Natural killer cell treated with Interleukin-12 subunit alpha and Interleukin-12 subunit beta and Interleukin-15 and Interleukin-18, amount 100 ng/mL, for 72 hours (primary cell): ENCODE measurements around the gene RPS6KA2. TPM values are rescaled to one million over a fixed set of nuclear protein-coding genes. Genes with fewer than 3 reads are reported as not detected.

Experiments
- ATAC-seq, 2 donors: fragments of 150-1000 bp; cut with Tn5 transposase in 1 of 2; sonication (Bioruptor Pico), chemical (Tn5 transposase) in 1 of 2; 2 replicates each; pipeline ENCODE4 v1.10.0; 2021
- DNase-seq: peaks from one replicate; pipeline ENCODE4 v3.0.0; 2022; ENCODE audit warnings: low spot score
- H3K27ac Mint-ChIP-seq, 2 donors: 1 replicate in 1 of 2; 2 replicates in 1 of 2; pipeline ENCODE4 v1.8.0; 2022; ENCODE audit warnings: mixed read lengths in 2 of 2, mild to moderate bottlenecking in 1 of 2, moderate library complexity in 1 of 2
- H3K27me3 Mint-ChIP-seq, 2 donors: 1 replicate in 1 of 2; 2 replicates in 1 of 2; pipeline ENCODE4 v1.8.0; 2022; ENCODE audit warnings: mixed read lengths in 2 of 2
- H3K36me3 Mint-ChIP-seq: one replicate; pipeline ENCODE4 v1.8.0; 2022; ENCODE audit warnings: mixed read lengths
- H3K4me1 Mint-ChIP-seq, 2 donors: 1 replicate in 1 of 2; 2 replicates in 1 of 2; pipeline ENCODE4 v1.8.0; 2022; ENCODE audit warnings: low read depth in 2 of 2, mixed read lengths in 2 of 2, mild to moderate bottlenecking in 1 of 2
- H3K4me3 Mint-ChIP-seq: one replicate; pipeline ENCODE4 v1.8.0; 2022; ENCODE audit warnings: mixed read lengths
- H3K9me3 Mint-ChIP-seq: 2 replicates; pipeline ENCODE4 v1.8.0; 2022; ENCODE audit warnings: mixed read lengths
- total RNA-seq, 2 donors: library from RNA; stranded (reverse); gene quantifications; one replicate each; pipeline ENCODE4 v1.2.3, GENCODE V29; 2022

Gene RPS6KA2
- total RNA-seq, 2 donors from 2014 or later, result 2.8 to 3.8 TPM

DNA sequence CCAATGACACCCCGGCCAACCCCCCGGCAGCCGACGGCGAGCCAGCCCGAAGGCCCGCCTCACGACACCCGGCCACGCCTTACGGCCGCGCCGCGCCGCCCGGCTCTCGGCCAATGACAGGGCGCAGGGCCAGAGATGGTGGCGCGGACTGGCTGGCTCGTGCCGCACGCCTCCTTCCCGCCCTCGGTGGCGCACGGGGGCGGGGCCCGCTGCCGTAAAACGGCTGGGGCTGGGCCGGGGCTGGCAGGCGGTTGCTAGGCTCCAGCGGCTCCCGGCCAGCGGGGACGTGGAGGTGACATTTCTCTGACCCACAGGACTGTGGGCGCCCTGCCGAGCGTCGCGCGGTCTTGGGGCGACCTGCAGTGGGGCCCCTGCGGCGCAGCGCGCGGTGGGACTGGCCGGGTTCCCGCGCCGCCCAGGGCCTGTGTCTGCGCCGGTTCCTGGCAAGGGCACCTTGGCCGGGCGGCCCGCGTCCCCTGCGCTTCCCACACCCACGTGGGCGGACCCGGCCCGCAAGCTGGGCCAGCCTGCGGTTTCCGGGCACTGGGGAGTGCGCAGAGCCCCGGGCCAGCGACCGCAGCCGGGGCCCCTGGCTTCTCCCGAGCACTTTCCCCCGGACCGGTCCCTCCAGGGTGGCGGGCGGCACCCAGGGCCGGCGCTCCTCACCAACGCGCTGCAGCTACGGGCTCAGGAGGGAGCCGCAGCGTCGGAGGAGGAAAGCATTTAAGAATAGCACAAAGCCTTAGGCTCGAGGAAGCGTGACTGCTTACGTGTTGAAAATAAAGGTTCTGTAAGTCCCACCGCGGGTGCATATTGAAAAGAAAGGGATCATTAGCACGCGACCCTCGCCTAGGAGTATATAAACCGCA lies 243.9 kb downstream of the RPS6KA2 start, which contains the start of gene MPC1:
Gene MPC1 (minus strand): TSS at position 8 of the 869 bp plus-strand sequence. CDS start 64 bp downstream, outside the sequence.
- peak; percentile 97 to 98 for ATAC-seq
- no peaks in the 10 kb centered on the region for H3K9me3 Mint-ChIP-seq
- peak within 1 kb of the TSS; percentile 59 to 65 for H3K27ac Mint-ChIP-seq
- DNase-seq, result peak; percentile 97
- no peaks in the 10 kb centered on the region for H3K27me3 Mint-ChIP-seq
- H3K4me3 Mint-ChIP-seq, result peak within 1 kb of the TSS; percentile 90
- H3K4me1 Mint-ChIP-seq, result peaks cover 8% of the 10 kb centered on the region in 2 donors
- no peaks in the 10 kb centered on the region for H3K36me3 Mint-ChIP-seq

DNA sequence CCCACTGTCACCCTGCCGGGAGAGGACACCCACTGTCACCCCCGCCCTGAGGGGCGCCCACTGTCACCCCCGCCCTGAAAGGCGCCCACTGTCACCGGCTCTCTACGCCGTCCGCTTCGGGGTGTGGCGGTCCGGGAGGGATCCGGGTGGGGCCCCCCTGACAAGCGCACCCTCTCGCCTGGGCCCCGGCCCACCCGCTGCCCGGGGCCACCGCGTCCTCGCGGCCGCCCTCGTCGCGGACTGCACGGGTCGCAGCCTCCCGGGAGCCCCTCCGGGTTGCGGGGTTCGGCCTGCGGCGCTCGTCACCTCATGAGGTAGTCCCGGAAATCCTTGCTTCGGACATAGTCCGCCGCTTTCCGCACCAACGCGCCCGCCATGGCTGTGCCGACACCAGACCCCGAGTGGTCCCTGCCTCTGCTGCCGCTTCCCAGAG lies 244.5 kb downstream of the RPS6KA2 start:
- Mint-ChIP-seq H3K27me3 (no peaks in the 10 kb centered on the region), H3K9me3 (no peaks in the 10 kb centered on the region), H3K4me3 (peak overlapping the region; percentile 89), H3K27ac (no peak overlapping the region), H3K36me3 (no peaks in the 10 kb centered on the region), H3K4me1 (peaks cover 8% of the 10 kb centered on the region in 2 donors)
- DNase-seq (no peak), ATAC-seq (peak in 1 of 2 donors; percentile 1)

DNA sequence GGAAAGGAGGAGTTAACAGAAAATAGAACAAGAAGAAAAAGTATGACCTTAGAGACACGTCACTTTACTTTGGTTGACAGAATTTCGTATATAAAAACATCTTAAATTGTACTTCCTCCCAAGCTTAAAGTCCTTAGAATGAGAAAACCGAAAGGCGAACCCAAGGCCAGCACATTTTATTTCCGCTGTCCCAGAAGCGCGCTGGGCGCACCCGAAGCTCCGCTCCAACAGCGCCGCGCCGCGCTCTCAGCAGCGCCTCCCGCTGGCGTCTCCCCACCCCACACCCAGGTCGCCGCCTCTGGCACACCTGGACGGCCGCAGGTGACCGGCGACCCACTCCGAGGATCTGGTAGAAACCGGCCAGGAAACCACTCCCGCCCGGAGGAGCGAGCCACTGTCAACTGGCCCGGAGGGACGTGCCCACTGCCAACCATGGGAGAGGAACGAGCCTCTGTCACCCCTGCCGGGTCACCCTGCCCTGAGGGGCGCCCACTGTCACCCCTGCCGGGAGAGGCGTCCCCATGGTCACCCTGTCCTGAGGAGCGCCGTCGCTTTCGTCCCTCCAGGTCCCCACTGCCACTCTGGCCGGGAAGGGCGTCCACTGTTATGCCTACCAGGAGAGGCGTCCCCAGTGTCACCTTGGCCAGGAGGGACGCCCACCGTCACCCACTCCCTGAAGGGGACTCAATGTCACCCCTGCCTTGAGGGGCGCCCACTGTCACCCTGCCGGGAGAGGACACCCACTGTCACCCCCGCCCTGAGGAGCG lies 245.1 kb downstream of the RPS6KA2 start:
- Mint-ChIP-seq H3K27ac (peak overlapping the region; percentile 59 to 65), H3K27me3 (no peaks in the 10 kb centered on the region), H3K9me3 (no peaks in the 10 kb centered on the region), H3K36me3 (no peaks in the 10 kb centered on the region), H3K4me1 (peaks cover 8% of the 10 kb centered on the region in 2 donors), H3K4me3 (peak overlapping the region; percentile 89)
- ATAC-seq (peak; percentile 39 to 44), DNase-seq (peak; percentile 79)

DNA sequence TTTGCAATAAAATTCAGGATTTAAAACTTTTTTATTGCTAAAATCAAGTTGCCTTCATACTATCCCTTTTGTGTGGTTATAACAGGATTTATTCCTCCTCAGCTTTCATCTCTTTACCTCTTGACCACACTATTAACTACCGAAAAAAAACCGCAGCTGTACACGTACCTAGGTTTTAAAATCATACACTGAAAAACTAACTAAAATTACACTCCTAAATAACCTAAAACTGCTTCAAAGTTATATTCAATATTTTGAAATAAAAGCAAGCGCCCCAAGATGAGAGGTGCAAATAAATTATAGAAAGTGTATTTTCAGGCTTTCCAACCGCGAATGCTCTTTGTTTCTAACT lies 245.7 kb downstream of the RPS6KA2 start:
- Mint-ChIP-seq H3K4me3 (peak overlapping the region; percentile 89), H3K36me3 (no peaks in the 10 kb centered on the region), H3K4me1 (peaks cover 8% of the 10 kb centered on the region in 2 donors), H3K27ac (peak overlapping the region; percentile 59 to 65), H3K27me3 (no peaks in the 10 kb centered on the region), H3K9me3 (no peaks in the 10 kb centered on the region)
- no peak for ATAC-seq
- DNase-seq, result no peak

DNA sequence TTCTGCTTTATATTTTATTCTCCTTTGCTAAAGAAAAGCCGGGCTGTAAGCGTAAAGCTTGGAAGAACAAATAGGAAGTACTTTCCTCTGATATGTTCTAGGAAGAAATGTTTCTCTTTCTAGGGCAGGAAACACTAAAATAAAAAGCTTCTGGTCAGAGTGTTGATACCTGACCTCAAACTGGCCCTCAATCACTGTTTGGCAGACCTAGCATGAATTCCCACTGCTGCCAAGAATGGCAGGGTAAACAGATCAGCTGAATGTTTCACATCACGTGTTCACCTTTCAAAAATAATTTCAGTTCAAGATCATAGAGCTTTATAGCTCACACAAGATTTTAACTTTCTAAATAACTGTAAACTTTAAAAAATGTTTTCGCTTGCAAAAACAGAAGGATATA lies 247.3 kb downstream of the RPS6KA2 start:
- ATAC-seq, result no peak
- Mint-ChIP-seq H3K9me3 (no peaks in the 10 kb centered on the region), H3K27ac (no peak overlapping the region), H3K36me3 (peaks cover 1% of the 10 kb centered on the region), H3K4me3 (no peak overlapping the region), H3K27me3 (no peaks in the 10 kb centered on the region), H3K4me1 (peaks cover 8% of the 10 kb centered on the region in 2 donors)
- no peak for DNase-seq

DNA sequence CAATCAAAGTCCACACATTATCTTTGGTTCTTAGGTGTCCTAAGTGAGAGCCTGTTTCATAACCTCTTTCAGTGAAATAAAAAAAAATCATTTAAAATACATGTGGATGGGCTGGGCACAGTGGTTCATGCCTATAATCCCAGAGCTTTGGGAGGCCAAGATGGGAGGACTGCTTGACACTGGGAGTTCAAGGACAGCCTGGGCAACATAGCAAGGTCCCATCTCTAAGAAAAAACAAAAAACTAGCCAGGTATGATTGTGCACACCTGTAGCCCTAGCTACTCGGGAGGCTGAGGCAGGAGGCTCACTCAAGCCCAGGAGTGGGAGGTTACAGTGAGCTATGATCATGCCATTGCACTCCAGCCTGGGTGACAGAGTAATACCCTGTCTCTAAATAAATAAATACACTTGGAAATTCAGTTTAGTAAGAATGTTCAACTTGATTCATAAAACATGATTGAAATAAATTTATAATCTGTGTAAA lies 247.9 kb downstream of the RPS6KA2 start:
- peaks cover 8% of the 10 kb centered on the region in 2 donors for H3K4me1 Mint-ChIP-seq
- H3K9me3 Mint-ChIP-seq, result no peaks in the 10 kb centered on the region
- H3K36me3 Mint-ChIP-seq, result peaks cover 4% of the 10 kb centered on the region
- no peaks in the 10 kb centered on the region for H3K27me3 Mint-ChIP-seq
- H3K4me3 Mint-ChIP-seq, result no peak overlapping the region
- no peak overlapping the region for H3K27ac Mint-ChIP-seq
- DNase-seq (no peak), ATAC-seq (no peak)

DNA sequence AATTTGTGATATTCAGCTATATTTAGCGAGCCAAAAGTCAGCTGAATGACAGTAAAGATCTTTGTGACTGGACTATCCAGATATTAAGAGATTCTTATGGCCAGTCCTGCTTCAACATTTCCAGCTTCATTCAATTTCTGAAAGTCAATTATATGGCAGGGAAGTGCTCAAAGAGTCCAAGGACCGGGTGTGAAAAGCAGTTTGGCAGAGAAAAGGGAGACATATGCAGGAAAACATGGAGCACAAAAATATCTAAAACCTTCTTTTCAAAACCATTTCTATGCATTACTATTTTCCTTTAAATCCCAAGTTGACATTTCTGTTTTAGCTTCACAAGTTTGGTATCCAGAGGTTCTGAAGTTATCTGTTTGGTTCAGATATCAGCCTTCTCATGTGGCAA lies 249.3 kb downstream of the RPS6KA2 start:
- no peak overlapping the region for H3K4me3 Mint-ChIP-seq
- no peak for ATAC-seq
- no peaks in the 10 kb centered on the region for H3K9me3 Mint-ChIP-seq
- peaks cover 4% of the 10 kb centered on the region for H3K36me3 Mint-ChIP-seq
- H3K27me3 Mint-ChIP-seq, result no peaks in the 10 kb centered on the region
- H3K4me1 Mint-ChIP-seq, result peaks cover 8% of the 10 kb centered on the region in 2 donors
- no peak for DNase-seq
- no peak overlapping the region for H3K27ac Mint-ChIP-seq

DNA sequence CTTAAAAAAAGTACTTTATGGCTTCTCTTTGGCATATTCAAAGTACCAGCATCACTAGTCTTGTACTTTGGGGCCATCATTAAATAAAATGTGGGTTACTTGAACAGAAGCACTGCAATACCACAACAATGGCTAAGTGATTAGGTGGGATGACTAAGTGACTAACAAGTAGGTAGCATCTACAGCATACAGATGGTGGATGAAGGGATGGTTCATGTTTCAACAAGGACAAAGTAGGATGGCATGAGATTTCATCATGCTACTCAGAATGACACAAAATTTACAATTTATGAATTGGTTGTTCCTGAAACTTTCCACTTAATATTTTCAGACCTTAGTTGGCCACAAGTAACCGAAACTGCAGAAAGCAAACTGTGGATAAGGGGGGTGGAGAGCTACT lies 252.0 kb downstream of the RPS6KA2 start:
- H3K27ac Mint-ChIP-seq, result no peak overlapping the region
- no peaks in the 10 kb centered on the region for H3K27me3 Mint-ChIP-seq
- H3K4me3 Mint-ChIP-seq, result no peak overlapping the region
- DNase-seq (no peak), ATAC-seq (no peak)
- no peaks in the 10 kb centered on the region for H3K4me1 Mint-ChIP-seq
- peaks cover 4% of the 10 kb centered on the region for H3K36me3 Mint-ChIP-seq
- H3K9me3 Mint-ChIP-seq, result no peaks in the 10 kb centered on the region

DNA sequence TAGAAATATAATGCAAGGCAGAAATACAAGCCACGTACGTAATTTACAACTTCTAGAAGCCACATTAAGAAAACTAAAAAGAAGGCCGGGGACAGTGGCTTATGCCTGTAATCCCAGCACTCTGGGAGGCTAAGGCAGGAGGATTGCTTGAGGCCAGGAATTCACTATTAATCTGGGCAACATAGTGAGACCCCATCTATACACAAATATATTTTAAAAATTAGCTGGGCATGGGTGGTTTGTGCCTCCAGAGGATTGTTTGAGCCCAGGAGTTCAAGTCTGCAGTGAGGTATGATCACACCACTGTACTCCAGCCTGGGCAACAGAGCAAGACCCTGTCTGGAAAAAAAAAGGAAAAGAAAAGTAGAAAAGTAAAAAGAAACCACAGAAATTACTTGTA lies 256.6 kb downstream of the RPS6KA2 start:
- no peak for DNase-seq
- Mint-ChIP-seq H3K36me3 (peaks cover 9% of the 10 kb centered on the region), H3K27ac (no peak overlapping the region), H3K4me3 (no peak overlapping the region), H3K4me1 (peaks cover 0 to 3% of the 10 kb centered on the region in 2 donors), H3K27me3 (no peaks in the 10 kb centered on the region), H3K9me3 (no peaks in the 10 kb centered on the region)
- no peak for ATAC-seq

DNA sequence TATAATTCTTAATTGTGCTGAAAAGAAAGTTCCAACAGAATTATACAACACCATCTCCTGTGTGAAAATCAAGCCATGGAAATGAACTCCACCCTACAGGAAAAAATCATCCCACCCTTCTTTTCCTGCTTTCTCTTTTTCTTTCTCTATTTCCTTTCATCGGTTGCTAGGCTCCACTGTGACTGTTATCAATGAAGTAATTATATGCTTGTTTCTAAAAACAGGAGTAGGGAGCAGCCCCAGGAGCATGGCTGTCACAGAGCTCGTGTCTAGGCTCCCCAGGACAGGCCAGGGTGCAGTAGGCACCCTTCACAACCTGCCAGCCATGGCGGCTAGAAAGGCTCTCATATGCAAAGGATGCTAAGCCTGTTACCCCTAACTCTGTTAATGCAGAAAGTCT lies 257.3 kb downstream of the RPS6KA2 start:
- no peaks in the 10 kb centered on the region for H3K9me3 Mint-ChIP-seq
- H3K36me3 Mint-ChIP-seq, result peaks cover 8% of the 10 kb centered on the region
- no peak overlapping the region for H3K4me3 Mint-ChIP-seq
- H3K4me1 Mint-ChIP-seq, result peaks cover 0 to 3% of the 10 kb centered on the region in 2 donors
- H3K27me3 Mint-ChIP-seq, result no peaks in the 10 kb centered on the region
- no peak for ATAC-seq
- DNase-seq, result no peak
- H3K27ac Mint-ChIP-seq, result no peak overlapping the region

DNA sequence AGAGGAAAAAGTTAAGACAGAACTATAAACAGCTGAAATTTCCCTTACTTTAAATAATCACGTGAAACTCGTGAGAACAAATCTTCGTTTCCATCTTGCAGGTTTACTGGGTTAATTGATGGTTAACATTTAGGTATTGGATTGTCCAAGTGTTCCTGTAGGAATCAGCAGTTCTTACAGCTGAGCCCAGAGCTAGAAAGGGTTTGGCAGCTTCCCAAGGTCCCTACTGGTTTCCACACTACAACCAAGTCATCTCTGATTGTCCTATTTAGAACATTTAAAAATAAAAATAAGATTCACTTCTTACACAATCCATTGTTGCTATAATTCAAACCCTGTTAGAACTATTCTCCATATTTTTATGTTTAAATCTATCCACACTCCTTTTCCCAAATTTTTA lies 260.1 kb downstream of the RPS6KA2 start:
- Mint-ChIP-seq H3K27me3 (no peaks in the 10 kb centered on the region), H3K9me3 (no peaks in the 10 kb centered on the region), H3K36me3 (peaks cover 11% of the 10 kb centered on the region), H3K4me3 (no peak overlapping the region), H3K4me1 (peaks cover 0 to 3% of the 10 kb centered on the region in 2 donors), H3K27ac (no peak overlapping the region)
- DNase-seq (no peak), ATAC-seq (no peak)

DNA sequence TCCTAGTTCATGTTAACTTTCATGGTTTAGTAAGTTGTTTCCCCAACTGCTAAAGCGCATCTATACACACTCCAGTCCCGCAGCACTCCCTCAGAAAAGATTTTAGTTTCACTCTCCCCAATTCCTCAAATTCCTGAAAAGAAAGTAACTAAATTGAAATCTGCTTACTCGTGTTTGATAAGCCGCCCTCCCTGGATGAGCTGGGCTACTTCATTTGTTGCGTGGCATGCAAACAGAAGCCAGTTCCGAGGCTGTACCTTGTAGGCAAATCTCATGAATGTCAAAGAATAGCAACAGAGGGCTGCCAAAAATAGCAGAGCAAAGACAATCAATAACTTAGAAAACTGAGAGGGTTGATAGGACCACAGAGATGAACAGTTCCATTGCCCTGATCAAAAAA lies 261.2 kb downstream of the RPS6KA2 start:
- H3K36me3 Mint-ChIP-seq, result peaks cover 11% of the 10 kb centered on the region
- H3K27ac Mint-ChIP-seq, result no peak overlapping the region
- H3K4me3 Mint-ChIP-seq, result no peak overlapping the region
- H3K9me3 Mint-ChIP-seq, result no peaks in the 10 kb centered on the region
- peaks cover 0 to 3% of the 10 kb centered on the region in 2 donors for H3K4me1 Mint-ChIP-seq
- no peak for ATAC-seq
- no peak for DNase-seq
- no peaks in the 10 kb centered on the region for H3K27me3 Mint-ChIP-seq

DNA sequence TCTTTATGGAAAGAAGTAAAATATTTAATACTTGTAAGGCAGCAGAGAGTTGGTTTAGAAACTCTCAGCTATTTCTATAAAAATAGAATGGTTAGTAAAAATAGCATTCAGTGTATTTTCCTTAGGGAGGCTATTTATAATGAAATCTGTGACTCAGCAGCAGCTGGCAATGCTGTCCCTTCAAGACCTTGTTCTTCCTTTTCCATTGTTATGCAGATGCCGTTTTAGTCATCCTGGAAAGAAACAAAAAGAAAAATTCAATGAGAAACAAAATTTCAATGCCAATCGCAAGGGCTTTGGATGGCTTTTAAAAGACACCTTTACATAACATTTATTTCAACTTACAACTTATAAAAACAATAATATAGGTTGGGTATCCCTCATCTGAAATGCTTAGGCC lies 261.8 kb downstream of the RPS6KA2 start:
- ATAC-seq, result no peak

DNA sequence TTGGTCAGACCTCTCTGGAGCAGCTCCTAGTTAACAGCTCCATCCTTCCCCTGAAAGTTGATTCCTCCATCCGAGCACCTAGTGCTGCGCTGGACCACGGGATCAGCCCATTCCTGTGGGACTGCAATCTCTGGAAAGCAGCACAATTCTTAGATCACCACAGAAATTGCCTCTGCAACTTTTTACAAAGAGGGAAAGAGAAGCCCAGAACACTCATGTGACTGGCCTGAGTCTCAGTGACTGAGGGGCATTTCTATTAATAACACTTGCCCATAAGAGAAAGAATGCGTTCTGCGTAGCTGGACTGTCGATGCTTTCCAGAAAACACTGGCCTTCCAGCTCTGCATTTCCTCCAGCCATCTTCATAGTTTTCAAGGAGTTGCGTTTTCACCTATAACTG lies 262.6 kb downstream of the RPS6KA2 start:
- ATAC-seq (no peak), DNase-seq (no peak)
- no peaks in the 10 kb centered on the region for H3K4me1 Mint-ChIP-seq

More for the DNA sequence above, 261.8 kb downstream of the RPS6KA2 start:
- Mint-ChIP-seq H3K36me3 (peaks cover 11% of the 10 kb centered on the region), H3K27ac (no peak overlapping the region), H3K27me3 (peaks cover 0 to under 1% of the 10 kb centered on the region in 2 donors), H3K4me1 (peaks cover 0 to 3% of the 10 kb centered on the region in 2 donors), H3K4me3 (no peak overlapping the region), H3K9me3 (no peaks in the 10 kb centered on the region)
- DNase-seq, result no peak

More for the DNA sequence above, 262.6 kb downstream of the RPS6KA2 start:
- Mint-ChIP-seq H3K4me3 (no peak overlapping the region), H3K27me3 (peaks cover 0 to 8% of the 10 kb centered on the region in 2 donors), H3K27ac (no peak overlapping the region), H3K9me3 (no peaks in the 10 kb centered on the region), H3K36me3 (peaks cover 13% of the 10 kb centered on the region)
